ELR (cell line): ENCODE data around the gene MSI2.
"Not testable (repeated sequence)": the region's sequence is repeated elsewhere in the genome, so short reads cannot be mapped to it uniquely, and the experiment has no call there.

Experiments used
- DNase-seq: peaks from one replicate; pipeline ENCODE4 v3.0.0-alpha.2; 2015; ENCODE audit warnings: low read depth

Gene MSI2

GRCh38 chr17:57292091-57292490, 35.8 kb downstream of the MSI2 start:
- DNase-seq, result peak; percentile 11

- peak; percentile 80 for DNase-seq
These were observed 36.8 kb downstream of the MSI2 start for GRCh38 chr17:57293077-57293476.

- DNase-seq, result no peak
These were observed 37.8 kb downstream of the MSI2 start for GRCh38 chr17:57294101-57294500.

- DNase-seq, result peak; percentile 71
These were observed 38.5 kb downstream of the MSI2 start for GRCh38 chr17:57294629-57295501.

- DNase-seq, result peak; percentile 71
These were observed 39.3 kb downstream of the MSI2 start for GRCh38 chr17:57295526-57296023.

GRCh38 chr17:57296231-57296630, 39.9 kb downstream of the MSI2 start:
- peak; percentile 24 for DNase-seq

GRCh38 chr17:57299176-57299575, 42.9 kb downstream of the MSI2 start:
- no peak for DNase-seq

- not testable (repeated sequence) for DNase-seq
These were observed 44.3 kb downstream of the MSI2 start for GRCh38 chr17:57300592-57300991.

- DNase-seq, result no peak
These were observed 46.6 kb downstream of the MSI2 start for GRCh38 chr17:57302690-57303465.

GRCh38 chr17:57305144-57305728, 48.9 kb downstream of the MSI2 start:
- no peak for DNase-seq

- peak; percentile 58 for DNase-seq
These were observed 49.7 kb downstream of the MSI2 start for GRCh38 chr17:57305908-57306504.

- DNase-seq, result no peak
These were observed 52.3 kb downstream of the MSI2 start for GRCh38 chr17:57308543-57309186.

- DNase-seq, result no peak
These were observed 53.2 kb downstream of the MSI2 start for GRCh38 chr17:57309479-57309878.

GRCh38 chr17:57311281-57312216, 55.2 kb downstream of the MSI2 start:
- no peak for DNase-seq

GRCh38 chr17:57312242-57312641, 55.9 kb downstream of the MSI2 start:
- DNase-seq, result no peak

- DNase-seq, result no peak
These were observed 56.9 kb downstream of the MSI2 start for GRCh38 chr17:57313097-57313835.

GRCh38 chr17:57315061-57316015, 59.0 kb downstream of the MSI2 start:
- no peak for DNase-seq

GRCh38 chr17:57316361-57316760, 60.0 kb downstream of the MSI2 start:
- DNase-seq, result no peak

GRCh38 chr17:57317079-57317478, 60.8 kb downstream of the MSI2 start:
- no peak for DNase-seq
